Subcutaneous adipose tissue (tissue), 4 donors: ENCODE results near the gene DAB2IP. TPM values are rescaled to one million over a fixed set of nuclear protein-coding genes. Genes with fewer than 3 reads are reported as not detected.

Experiments used
- CTCF ChIP-seq: fragments of 450-650 bp; IDR thresholded peaks from one replicate; pipeline ENCODE4 v1.5.1; 2016; ENCODE audit warnings: low read depth, mild to moderate bottlenecking, control low read depth, antibody characterized with exemption, moderate library complexity
- total RNA-seq, 4 donors: library from RNA; depleted of rRNA; stranded (reverse); fragments of >200 nt; gene quantifications; one replicate each; pipeline ENCODE4 v1.1.0, GENCODE V29; 2016

The DAB2IP gene
- total RNA-seq, 4 donors from 2014 or later: 6.3 to 57.5 (median 32.8) TPM

GRCh38 chr9:121648172-121648571 lies 3.3 kb upstream of the DAB2IP start:
- no peak for TF ChIP-seq CTCF

GRCh38 chr9:121648799-121649198 lies 2.6 kb upstream of the DAB2IP start:
- TF ChIP-seq CTCF: no peak

GRCh38 chr9:121649476-121650216 lies 1.8 kb upstream of the DAB2IP start:
- no peak for TF ChIP-seq CTCF

- no peak for TF ChIP-seq CTCF
These were observed 1.0 kb upstream of the DAB2IP start for GRCh38 chr9:121650217-121651007.

GRCh38 chr9:121651008-121651294 lies 483 bp upstream of the DAB2IP start:
- no peak for TF ChIP-seq CTCF

GRCh38 chr9:121652021-121652837 lies 795 bp downstream of the DAB2IP start:
- TF ChIP-seq CTCF: no peak

- TF ChIP-seq CTCF: no peak
These were observed 1.4 kb downstream of the DAB2IP start for GRCh38 chr9:121652838-121653231.
